ENCODE data around the gene IGF2BP2. TPM values are rescaled to one million over a fixed set of nuclear protein-coding genes. Genes with fewer than 3 reads are reported as not detected.

Gene IGF2BP2
- total RNA-seq, 4 donors from 2014 or later = 3.0 to 13.8 (median 6.8) TPM

- DNase-seq = no peak
- Histone ChIP-seq H3K27ac (no peak overlapping the region), H3K9me3 (no peaks in the 10 kb centered on the region), H3K4me3 (no peak overlapping the region), H3K4me1 (peaks cover 0 to 33% (median 13%) of the 10 kb centered on the region in 3 donors), H3K27me3 (no peaks in the 10 kb centered on the region), H3K36me3 (no peaks in the 10 kb centered on the region)
- intact Hi-C loops (cut with DNase I) = no loop called here
- WGBS, 2 donors = 92 to 95% methylated on average over 7 of the region's 7 CpGs
- TF ChIP-seq POLR2A (IDR thresholded peaks at IDR 0.05) (no peak), CTCF (IDR thresholded peaks at IDR 0.05) (no peak)
These were observed 105.9 kb downstream of the IGF2BP2 start for GRCh38 chr3:185718736-185719593.

- H3K9me3 ChIP-seq = no peaks in the 10 kb centered on the region
- WGBS, 2 donors = 43 to 52% methylated on average over 8 to 9 of the region's 9 CpGs
- intact Hi-C loops (cut with DNase I) = no loop called here
- H3K27me3 ChIP-seq = no peaks in the 10 kb centered on the region
- no peak overlapping the region for H3K4me3 ChIP-seq
- TF ChIP-seq POLR2A (IDR thresholded peaks at IDR 0.05) (no peak), CTCF (IDR thresholded peaks at IDR 0.05) (peak in 2 of 6 experiments; percentile 4 to 26)
- peak overlapping the region; percentile 43 to 69 (median 49) for H3K27ac ChIP-seq
- peaks cover 0 to 33% (median 13%) of the 10 kb centered on the region in 3 donors for H3K4me1 ChIP-seq
- H3K36me3 ChIP-seq = no peaks in the 10 kb centered on the region
- no peak for DNase-seq
These were observed 107.0 kb downstream of the IGF2BP2 start for GRCh38 chr3:185717627-185718402.

- 0 to 13% methylated on average over 2 to 4 of the region's 4 CpGs for WGBS, 2 donors
- H3K9me3 ChIP-seq = no peaks in the 10 kb centered on the region
- no peak overlapping the region for H3K4me3 ChIP-seq
- intact Hi-C loops (cut with DNase I) = no loop called here
- H3K4me1 ChIP-seq = peaks cover 0 to 33% (median 13%) of the 10 kb centered on the region in 3 donors
- DNase-seq = no peak
- no peaks in the 10 kb centered on the region for H3K27me3 ChIP-seq
- H3K27ac ChIP-seq = peak overlapping the region; percentile 7 to 69 (median 49)
- H3K36me3 ChIP-seq = no peaks in the 10 kb centered on the region
- TF ChIP-seq POLR2A (IDR thresholded peaks at IDR 0.05) = no peak
- TF ChIP-seq CTCF (IDR thresholded peaks at IDR 0.05) = no peak
These were observed 107.7 kb downstream of the IGF2BP2 start for GRCh38 chr3:185717121-185717520.

GRCh38 chr3:185716436-185717108, 108.3 kb downstream of the IGF2BP2 start:
- TF ChIP-seq CTCF (IDR thresholded peaks at IDR 0.05) = no peak
- no peak for TF ChIP-seq POLR2A (IDR thresholded peaks at IDR 0.05)
- intact Hi-C loops (cut with DNase I) = no loop called here
- WGBS, 2 donors = 60 to 63% methylated on average over 7 to 8 of the region's 8 CpGs
- Histone ChIP-seq H3K9me3 (no peaks in the 10 kb centered on the region), H3K27ac (peak overlapping the region; percentile 7 to 69 (median 49)), H3K4me3 (no peak overlapping the region), H3K36me3 (no peaks in the 10 kb centered on the region), H3K4me1 (peaks cover 0 to 33% (median 13%) of the 10 kb centered on the region in 3 donors), H3K27me3 (no peaks in the 10 kb centered on the region)
- DNase-seq = no peak

Measured in esophagus squamous epithelium (tissue), 5 donors.